Islet of Langerhans (tissue), 1 donor: ENCODE data around the gene WSCD1.

Source experiments
- FAIRE-seq: peaks from one replicate; lab custom pipeline; 2011; peaks lifted over from hg19 to GRCh38; lab: Jason Lieb, UNC

WSCD1 gene

DNA sequence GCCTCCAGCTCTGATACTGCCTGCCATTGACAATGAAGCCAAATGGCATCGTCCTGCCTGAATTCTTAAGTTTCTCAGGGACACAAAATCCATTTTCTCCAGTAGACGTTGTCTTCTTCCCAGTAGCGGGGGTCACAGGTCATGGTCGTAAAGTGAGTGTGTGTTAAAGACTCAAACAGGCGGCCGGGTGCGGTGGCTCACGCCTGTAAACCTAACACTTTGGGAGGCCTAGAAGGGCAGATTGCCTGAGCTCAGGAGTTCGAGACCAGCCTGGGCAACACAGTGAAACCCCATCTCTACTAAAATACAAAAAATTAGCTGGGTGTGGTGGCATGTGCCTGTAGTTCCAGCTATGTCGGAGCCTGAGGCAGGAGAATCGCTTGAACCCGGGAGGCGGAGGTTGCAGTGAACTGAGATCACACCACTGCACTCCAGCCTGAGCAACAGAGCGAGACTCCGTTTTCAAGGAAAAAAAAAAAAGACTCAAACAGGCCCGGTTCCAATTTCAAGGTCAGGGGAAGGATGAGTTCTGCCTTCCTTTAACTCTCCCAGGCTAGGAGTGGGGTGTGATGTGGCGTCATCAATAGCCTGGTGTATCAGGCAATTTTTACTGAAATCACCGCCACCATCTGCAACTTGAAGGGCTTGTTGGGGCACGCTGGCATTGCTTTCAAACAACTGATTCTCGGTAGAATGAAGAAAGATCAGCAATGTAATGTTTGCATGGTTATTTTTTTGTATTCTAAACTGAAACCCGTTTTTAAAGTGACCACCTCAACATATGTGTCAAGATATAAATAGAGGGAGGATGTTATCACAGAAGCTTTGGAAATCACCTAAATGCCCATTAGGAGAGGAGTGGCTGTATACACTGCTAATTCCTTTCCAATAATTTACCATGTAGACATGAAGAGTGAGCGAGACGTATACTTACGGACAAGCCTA lies 91.0 kb downstream of the WSCD1 start:
- FAIRE-seq: no peak

DNA sequence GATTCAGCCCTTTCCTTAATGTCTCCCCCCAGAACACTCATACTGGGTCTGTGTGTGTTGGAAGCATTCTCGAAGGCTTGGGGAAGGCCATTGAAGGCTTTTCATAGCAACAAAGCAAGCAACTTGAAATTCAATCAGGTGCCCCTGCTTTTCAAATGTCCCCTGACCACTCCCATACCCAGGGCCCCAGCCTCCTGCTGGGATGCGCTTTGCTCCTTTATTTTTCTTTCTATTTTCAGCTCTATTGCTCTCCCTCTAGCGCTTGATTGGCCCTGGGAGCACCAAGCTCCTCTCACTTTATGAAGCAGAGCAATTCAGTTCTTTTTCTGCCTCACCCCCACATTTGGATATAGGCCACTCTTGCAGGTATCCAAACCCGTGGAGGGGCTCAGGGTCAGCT lies 92.0 kb downstream of the WSCD1 start:
- no peak for FAIRE-seq

DNA sequence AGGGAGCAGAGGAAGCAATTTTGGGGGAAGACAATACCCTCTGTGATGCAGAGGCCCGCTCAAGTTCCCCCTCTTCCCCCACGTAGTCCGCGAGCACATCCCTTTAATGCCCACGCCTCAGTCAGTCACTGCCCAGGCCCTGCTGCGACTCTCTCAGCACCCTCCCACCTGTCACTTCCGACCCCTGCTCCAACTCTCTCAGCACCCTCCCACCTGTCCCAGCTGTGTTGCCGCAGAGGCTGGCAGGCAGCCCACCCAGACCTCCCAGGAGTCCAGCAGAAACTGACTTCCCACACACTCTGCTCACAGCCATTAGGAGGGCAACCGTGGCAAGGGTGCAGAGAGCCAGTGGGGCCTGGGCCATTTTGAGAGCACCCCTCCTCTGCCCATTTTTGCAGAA lies 92.7 kb downstream of the WSCD1 start:
- FAIRE-seq: no peak

GRCh38 chr17:6163612-6164333 lies 93.6 kb downstream of the WSCD1 start:
- no peak for FAIRE-seq

DNA sequence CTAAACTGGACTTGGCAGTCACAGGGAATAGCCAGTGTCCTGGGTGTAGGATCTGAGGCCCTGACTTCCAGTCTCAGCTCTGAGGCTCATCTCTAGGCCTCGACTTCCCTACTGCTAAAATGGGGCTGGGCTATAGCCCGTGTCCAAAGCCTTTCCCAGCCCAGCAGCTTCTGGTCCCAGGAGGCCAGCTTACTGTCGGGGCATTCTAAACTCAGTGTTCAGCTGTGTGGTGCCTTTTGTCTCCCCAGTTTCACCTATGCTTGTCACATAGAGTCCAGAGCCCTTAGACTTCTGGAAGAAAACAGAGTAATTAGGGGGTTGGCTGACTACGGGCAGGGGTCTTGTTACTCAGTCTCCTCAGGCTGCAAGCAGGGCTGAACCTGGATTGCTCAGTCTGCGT lies 94.8 kb downstream of the WSCD1 start:
- no peak for FAIRE-seq

GRCh38 chr17:6165806-6166205 lies 95.6 kb downstream of the WSCD1 start:
- FAIRE-seq: no peak

GRCh38 chr17:6166492-6167179 lies 96.5 kb downstream of the WSCD1 start:
- FAIRE-seq: no peak

DNA sequence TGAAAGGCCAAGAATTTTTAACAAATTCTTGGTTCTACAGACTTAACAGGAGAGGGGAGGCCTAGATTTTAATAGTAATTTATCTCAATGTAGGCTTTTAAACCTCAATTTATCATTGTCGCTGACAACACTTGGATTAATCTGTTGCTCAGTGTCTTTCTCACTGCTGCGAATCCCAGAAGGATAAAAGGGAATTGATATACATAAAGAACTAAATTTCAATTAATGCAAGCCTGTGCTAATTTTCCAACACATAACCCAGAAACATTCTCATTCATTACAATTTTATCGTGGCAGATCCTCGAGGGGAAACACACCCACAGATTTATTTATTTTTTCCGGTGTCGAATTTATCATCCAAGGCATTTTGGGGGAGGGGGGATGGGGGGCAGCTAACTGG lies 98.1 kb downstream of the WSCD1 start:
- FAIRE-seq: no peak

- FAIRE-seq: no peak
Observed at GRCh38 chr17:6170349-6170748, 100.2 kb downstream of the WSCD1 start.

DNA sequence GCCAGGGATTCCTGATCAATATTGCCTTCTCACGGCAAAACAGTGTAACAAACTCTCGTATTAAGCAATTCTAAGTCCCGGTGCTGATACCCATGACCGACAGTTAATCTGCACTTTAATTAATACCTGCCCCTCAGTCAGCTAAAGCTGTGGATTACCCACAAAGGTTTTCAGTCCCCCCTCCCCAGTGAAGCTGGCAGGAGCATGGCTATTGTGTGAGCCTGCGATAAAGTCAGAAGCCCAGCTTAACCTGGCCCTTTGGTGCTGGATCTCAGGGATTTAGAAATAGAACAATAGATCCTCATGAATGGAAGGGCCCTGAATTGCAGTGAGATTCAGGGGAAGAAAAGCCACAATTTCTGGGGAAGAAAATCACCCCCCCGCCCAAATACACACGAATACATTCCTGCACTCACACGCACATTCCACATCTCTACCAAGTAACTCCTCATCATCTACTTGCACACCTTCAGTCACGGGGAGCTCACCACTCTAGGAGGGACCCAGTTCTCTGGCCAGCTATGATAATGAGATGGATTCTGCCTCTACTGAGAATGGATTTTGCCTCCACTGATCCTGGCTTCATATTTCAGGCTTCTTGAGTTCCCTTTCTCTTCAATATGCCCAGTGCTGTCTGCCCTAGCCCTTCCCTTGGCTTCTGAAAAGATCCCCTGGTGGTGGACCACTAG lies 102.6 kb downstream of the WSCD1 start:
- FAIRE-seq: no peak

GRCh38 chr17:6173653-6174052 lies 103.5 kb downstream of the WSCD1 start:
- no peak for FAIRE-seq
